NT2/D1 (cell line): ENCODE data around the gene SPOCK2.

Experiments used
- SUZ12 ChIP-seq: IDR thresholded peaks from 2 replicates; pipeline ENCODE4 v1.6.1; 2011; ENCODE audit not compliant: insufficient read length, insufficient read depth; ENCODE audit errors: extremely low read depth
- YY1 ChIP-seq: IDR thresholded peaks from 2 replicates; pipeline ENCODE4 v1.6.1; 2011; ENCODE audit not compliant: insufficient read length, insufficient read depth
- ZNF274 ChIP-seq: IDR thresholded peaks from 2 replicates; pipeline ENCODE4 v1.6.1; 2011; ENCODE audit warnings: mild to moderate bottlenecking, low read depth, low read length

DNA sequence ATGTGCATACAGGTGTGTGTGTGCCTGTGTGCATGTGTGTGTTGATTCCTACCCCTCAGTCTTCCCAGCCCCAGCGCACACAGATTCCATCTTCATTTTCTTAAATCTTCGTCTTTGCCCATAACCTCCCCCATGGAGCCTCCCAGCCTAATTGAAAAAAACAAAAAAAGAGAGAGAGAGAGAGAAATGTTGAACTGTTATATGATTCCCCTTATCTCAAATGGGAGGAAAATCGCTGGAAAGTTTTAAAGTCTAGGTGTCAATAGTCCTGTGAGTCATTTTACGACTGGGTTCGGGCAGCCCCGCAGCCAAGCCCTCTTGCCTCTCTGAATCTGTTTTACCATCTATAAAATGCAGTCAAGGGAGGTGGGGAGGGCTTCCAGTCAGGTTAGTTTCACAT is 60.9 kb downstream of the SPOCK2 start:
- no peak for TF ChIP-seq SUZ12
- TF ChIP-seq YY1: no peak
- TF ChIP-seq ZNF274: no peak
